ENCODE results near the gene CEP104.
"Not testable (repeated sequence)": the region's sequence is repeated elsewhere in the genome, so short reads cannot be mapped to it uniquely, and the experiment has no call there.

CEP104 gene

DNA sequence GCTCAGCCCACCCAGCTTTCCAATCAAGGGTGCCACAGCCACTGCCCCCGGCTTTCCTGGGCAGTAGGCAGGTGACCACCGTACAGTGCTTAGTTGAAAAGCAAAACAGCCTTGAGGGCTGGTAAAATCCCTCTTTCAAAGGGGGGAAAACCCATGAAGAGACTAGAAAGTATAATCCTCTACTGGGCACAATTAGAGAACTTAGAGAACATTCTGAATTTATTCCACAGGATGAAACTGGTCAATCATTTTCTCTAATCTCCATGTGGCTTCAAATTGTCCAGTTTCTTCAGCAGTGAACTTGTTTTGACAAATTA is 45.5 kb downstream of the CEP104 start:
- H3K4me3 ChIP-seq (ENCODE audit: low read depth, low read length): no peak overlapping the region
- DNase-seq (ENCODE audit: low read depth, low spot score): no peak
- TF ChIP-seq, protein P1, sequence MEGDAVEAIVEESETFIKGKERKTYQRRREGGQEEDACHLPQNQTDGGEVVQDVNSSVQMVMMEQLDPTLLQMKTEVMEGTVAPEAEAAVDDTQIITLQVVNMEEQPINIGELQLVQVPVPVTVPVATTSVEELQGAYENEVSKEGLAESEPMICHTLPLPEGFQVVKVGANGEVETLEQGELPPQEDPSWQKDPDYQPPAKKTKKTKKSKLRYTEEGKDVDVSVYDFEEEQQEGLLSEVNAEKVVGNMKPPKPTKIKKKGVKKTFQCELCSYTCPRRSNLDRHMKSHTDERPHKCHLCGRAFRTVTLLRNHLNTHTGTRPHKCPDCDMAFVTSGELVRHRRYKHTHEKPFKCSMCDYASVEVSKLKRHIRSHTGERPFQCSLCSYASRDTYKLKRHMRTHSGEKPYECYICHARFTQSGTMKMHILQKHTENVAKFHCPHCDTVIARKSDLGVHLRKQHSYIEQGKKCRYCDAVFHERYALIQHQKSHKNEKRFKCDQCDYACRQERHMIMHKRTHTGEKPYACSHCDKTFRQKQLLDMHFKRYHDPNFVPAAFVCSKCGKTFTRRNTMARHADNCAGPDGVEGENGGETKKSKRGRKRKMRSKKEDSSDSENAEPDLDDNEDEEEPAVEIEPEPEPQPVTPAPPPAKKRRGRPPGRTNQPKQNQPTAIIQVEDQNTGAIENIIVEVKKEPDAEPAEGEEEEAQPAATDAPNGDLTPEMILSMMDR (IDR thresholded peaks at IDR 0.05; ENCODE audit: low read depth, low read length): no peak
- in situ Hi-C loops (cut with HindIII; ENCODE audit: low sequenced_read_pairs): no loop called here

GRCh38 chr1:3810149-3810761 is 46.8 kb downstream of the CEP104 start:
- in situ Hi-C loops (cut with HindIII; ENCODE audit: low sequenced_read_pairs); H3K4me3 ChIP-seq (ENCODE audit: low read depth, low read length); DNase-seq (ENCODE audit: low read depth, low spot score): not testable (repeated sequence)

GRCh38 chr1:3809680-3810079 is 47.3 kb downstream of the CEP104 start:
- in situ Hi-C loops (cut with HindIII; ENCODE audit: low sequenced_read_pairs): no loop called here
- no peak overlapping the region for H3K4me3 ChIP-seq (ENCODE audit: low read depth, low read length)
- DNase-seq (ENCODE audit: low read depth, low spot score): no peak
- TF ChIP-seq, protein P1 (IDR thresholded peaks at IDR 0.05; ENCODE audit: low read depth, low read length): no peak

DNA sequence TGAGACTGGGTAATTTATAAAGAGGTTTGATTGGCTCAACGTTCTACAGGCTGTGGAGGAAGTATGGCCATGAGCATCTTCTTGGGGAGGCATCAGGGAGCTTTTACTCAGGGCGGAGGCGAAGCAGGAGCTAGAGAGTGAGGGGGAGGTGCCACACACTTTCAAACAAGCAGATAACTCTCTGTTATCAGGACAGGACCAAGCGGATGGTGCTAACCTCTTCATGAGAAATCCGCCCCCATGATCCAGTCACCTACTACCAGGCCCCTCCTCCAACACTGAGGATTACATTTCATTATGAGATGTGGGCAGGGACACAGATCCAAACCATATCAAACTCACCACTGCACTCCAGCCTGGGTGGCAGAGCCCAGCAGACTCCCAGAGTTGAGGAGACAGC is 49.2 kb downstream of the CEP104 start:
- in situ Hi-C loops (cut with HindIII; ENCODE audit: low sequenced_read_pairs): no loop called here
- TF ChIP-seq, protein P1 (IDR thresholded peaks at IDR 0.05; ENCODE audit: low read depth, low read length): no peak
- no peak overlapping the region for H3K4me3 ChIP-seq (ENCODE audit: low read depth, low read length)
- no peak for DNase-seq (ENCODE audit: low read depth, low spot score)

DNA sequence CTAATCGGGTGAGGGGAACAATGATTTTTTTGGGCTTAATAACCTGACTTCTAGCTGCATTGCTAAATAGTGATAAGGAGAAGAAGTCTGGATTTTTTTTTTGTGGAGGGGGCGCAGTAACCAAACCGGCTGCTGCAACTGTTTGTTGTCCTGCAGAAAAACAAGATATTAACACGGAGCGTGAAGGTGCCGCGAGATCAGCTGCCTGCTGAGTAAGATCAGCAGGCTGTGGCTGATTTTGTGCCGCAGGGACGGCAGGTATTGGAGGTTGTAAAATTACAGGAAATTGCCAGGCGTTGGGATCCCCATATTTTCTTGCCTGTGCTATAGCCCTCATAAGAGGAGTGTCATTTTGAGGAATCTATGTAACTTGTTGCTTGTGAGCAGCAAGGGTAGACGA is 52.0 kb downstream of the CEP104 start:
- in situ Hi-C loops (cut with HindIII; ENCODE audit: low sequenced_read_pairs): no loop called here
- no peak for DNase-seq (ENCODE audit: low read depth, low spot score)
- TF ChIP-seq, protein P1 (IDR thresholded peaks at IDR 0.05; ENCODE audit: low read depth, low read length): no peak
- H3K4me3 ChIP-seq (ENCODE audit: low read depth, low read length): no peak overlapping the region

GRCh38 chr1:3804627-3804944 is 52.4 kb downstream of the CEP104 start:
- DNase-seq (ENCODE audit: low read depth, low spot score); H3K4me3 ChIP-seq (ENCODE audit: low read depth, low read length); in situ Hi-C loops (cut with HindIII; ENCODE audit: low sequenced_read_pairs): not testable (repeated sequence)

DNA sequence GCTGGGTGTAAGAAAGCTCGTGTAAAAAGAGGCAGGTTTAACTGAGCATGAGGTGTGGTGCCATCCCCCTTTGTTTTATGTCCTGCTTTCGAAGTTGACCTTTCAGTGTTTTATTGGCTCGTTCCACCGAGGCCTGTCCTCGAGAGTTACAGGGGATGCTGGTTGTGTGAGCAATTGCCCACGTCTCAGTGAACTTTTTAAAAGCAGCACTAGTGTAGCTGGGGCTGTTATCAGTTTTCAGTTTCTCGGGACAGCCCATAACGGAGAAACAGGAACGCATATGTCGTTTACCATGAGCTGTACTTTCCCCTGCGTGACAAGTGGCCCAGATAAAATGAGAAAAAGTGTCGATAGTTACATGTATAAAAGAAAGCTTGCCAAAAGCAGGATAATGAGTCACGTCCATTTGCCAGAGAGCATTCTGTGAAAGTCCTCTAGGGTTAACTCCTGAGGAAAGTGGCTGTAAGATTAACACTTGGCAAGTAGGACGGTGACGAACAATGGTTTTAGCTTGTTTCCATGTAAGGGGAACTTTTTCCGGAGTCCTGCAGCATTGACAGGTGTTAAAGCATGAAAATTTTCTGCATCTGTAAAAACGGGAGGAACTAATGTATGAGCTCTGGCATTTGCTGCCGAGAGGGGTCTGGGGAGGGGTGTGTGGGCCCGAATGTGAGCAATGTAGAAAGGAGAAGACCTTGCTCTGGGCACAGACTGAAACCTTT is 52.9 kb downstream of the CEP104 start:
- in situ Hi-C loops (cut with HindIII; ENCODE audit: low sequenced_read_pairs): no loop called here
- TF ChIP-seq, protein P1 (IDR thresholded peaks at IDR 0.05; ENCODE audit: low read depth, low read length): no peak
- no peak overlapping the region for H3K4me3 ChIP-seq (ENCODE audit: low read depth, low read length)
- no peak for DNase-seq (ENCODE audit: low read depth, low spot score)

DNA sequence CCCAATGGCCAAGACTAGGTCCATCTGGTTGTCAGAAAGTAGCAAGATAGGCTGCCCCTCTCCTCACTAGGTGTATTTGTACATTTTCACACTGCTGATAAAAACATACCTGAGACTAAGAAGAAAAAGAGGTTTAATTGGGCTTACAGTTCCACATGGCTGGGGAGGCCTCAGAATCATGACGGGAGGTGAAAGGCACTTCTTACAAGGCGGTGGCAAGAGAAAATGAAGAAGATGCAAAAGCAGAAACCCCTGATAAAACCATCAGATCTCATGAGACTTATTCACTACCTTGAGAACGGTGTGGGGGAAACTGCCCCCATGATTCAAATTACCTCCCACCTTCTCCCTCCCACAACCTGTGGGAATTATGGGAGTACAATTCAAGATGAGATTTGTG is 56.2 kb downstream of the CEP104 start:
- in situ Hi-C loops (cut with HindIII; ENCODE audit: low sequenced_read_pairs); H3K4me3 ChIP-seq (ENCODE audit: low read depth, low read length); DNase-seq (ENCODE audit: low read depth, low spot score): not testable (repeated sequence)
